M059J (cell line): ENCODE results near the gene DEAF1. TPM values are rescaled to one million over a fixed set of nuclear protein-coding genes. Genes with fewer than 3 reads are reported as not detected.
"Not testable (repeated sequence)": the region's sequence is repeated elsewhere in the genome, so short reads cannot be mapped to it uniquely, and the experiment has no call there.

Experiments used
- DNase-seq: peaks from one replicate; pipeline ENCODE4 v3.0.0-alpha.2; 2012; ENCODE audit warnings: low read depth
- total RNA-seq: library from RNA; depleted of rRNA; stranded (reverse); fragments of >200 nt; shearing (Covaris generic); gene quantifications from 2 replicates; pipeline ENCODE4 v1.2.3, GENCODE V29; 2014; rRNA removed

Gene DEAF1
- total RNA-seq, result 31.0 and 50.8 TPM in 2 replicates

- DNase-seq, result peak; percentile 95
These were observed at the start of gene DEAF1 for GRCh38 chr11:694563-695287. Gene DEAF1, minus strand, starts transcription at chr11:695222. Its CDS starts 175 bp downstream, at chr11:695047.

GRCh38 chr11:742571-743201, 47.7 kb upstream of the DEAF1 start:
- DNase-seq, result no peak

- no peak for DNase-seq
These were observed 47.1 kb upstream of the DEAF1 start for GRCh38 chr11:742156-742546.

GRCh38 chr11:737899-738298, 42.9 kb upstream of the DEAF1 start:
- not testable (repeated sequence) for DNase-seq

- no peak for DNase-seq
These were observed 42.3 kb upstream of the DEAF1 start for GRCh38 chr11:737366-737765.

- not testable (repeated sequence) for DNase-seq
These were observed 39.5 kb upstream of the DEAF1 start for GRCh38 chr11:734541-734940.

- DNase-seq, result no peak
These were observed 38.0 kb upstream of the DEAF1 start for GRCh38 chr11:733072-733471.

GRCh38 chr11:729492-730074, 34.6 kb upstream of the DEAF1 start:
- no peak for DNase-seq

- no peak for DNase-seq
These were observed 34.0 kb upstream of the DEAF1 start for GRCh38 chr11:728901-729491.

- peak; percentile 97 for DNase-seq
These were observed 33.1 kb upstream of the DEAF1 start for GRCh38 chr11:727859-728748.

- no peak for DNase-seq
These were observed 32.3 kb upstream of the DEAF1 start for GRCh38 chr11:727281-727701.

- DNase-seq, result no peak
These were observed 31.5 kb upstream of the DEAF1 start for GRCh38 chr11:726278-727220.

- DNase-seq, result no peak
These were observed 30.7 kb upstream of the DEAF1 start for GRCh38 chr11:725624-726202.

GRCh38 chr11:724778-725386, 29.9 kb upstream of the DEAF1 start:
- no peak for DNase-seq

GRCh38 chr11:724049-724777, 29.2 kb upstream of the DEAF1 start:
- DNase-seq, result no peak

- peak; percentile 68 for DNase-seq
These were observed 28.3 kb upstream of the DEAF1 start for GRCh38 chr11:723120-723883.

GRCh38 chr11:722346-722811, 27.4 kb upstream of the DEAF1 start:
- no peak for DNase-seq

- DNase-seq, result no peak
These were observed 26.8 kb upstream of the DEAF1 start for GRCh38 chr11:721741-722345.
